Measurements from ENCODE around the gene SEMA3D. TPM values are rescaled to one million over a fixed set of nuclear protein-coding genes. Genes with fewer than 3 reads are reported as not detected.
A peak's percentile ranks its signal among the peaks of the same experiment; 100 is the strongest.

SEMA3D gene
- total RNA-seq, 1 donor from 2014 or later = 1.6 TPM

DNA sequence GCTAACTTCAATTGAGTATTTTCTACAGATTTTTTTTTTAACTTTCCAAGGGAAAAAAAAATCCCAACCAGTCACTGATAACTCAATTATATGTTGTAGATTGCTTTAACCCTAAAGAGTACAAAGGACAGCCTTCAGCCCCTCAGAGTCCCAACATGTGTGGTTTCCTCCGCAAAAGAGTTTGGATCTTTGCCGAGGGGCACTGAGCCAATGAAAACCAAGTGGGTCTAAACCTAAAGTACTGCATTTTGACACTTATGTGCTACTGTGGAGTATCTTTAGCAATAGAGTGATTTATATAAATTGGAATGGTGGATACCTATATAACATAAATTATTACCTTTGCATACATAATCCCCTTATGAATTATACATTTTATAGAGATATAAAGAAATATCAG lies 91.5 kb downstream of the SEMA3D start:
- ATAC-seq (no peak), DNase-seq (ENCODE audit: missing footprints) (peak; percentile 58)
- intact Hi-C loops (cut with DNase I) = no loop called here

DNA sequence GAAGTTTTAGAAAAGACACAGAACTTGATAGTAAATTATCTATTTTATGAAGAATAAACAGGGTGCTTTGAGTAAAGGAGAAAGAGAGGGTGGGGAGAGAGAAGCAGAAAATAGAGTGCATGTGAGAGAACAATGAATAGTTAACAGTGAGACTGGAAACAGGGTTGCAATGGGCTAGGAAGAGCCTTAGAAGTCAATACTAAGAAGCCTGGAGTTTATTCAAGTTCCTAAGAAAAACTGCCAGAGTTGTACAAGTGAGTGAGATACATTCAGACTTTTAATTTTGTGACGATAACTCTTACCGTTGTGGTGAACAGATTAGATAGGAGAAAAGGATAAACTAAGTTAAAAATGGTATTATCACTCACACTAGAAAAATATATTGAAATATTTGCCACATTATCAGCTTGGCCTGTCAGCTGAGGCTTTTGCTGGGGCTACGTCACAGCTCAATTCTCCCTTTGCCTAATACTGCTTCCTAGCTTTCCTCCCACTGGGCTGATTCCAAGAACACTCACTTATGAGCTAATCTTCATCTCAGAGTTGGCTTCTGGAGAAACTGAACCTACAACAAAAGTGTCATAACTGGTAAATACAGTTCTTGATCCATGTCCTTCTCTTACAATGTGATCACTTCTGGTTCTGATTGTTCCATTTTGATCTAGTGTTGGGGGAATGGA lies 92.7 kb downstream of the SEMA3D start:
- ATAC-seq (peak; percentile 93), DNase-seq (ENCODE audit: missing footprints) (no peak)
- intact Hi-C loops (cut with DNase I) = loop anchor here (1.0 kb wide), 1 partner anchor 17 kb away; no protein-coding TSS in a partner anchor

DNA sequence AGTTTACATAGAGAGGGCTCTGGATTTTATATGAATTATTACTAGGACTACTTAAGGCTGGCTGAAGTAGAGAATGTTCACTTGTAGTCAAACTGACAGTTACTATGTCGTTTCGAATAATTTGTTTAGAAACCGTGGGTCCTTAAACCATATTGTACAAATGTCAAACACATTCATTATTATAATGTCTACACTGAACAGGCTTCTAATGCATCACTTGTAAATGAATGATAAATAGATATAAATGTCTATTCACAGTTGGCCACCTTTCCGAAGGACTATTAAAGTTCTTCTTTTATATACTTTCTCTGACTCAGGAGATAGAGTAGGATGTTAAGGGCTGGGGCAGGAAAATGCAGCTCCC lies 95.3 kb downstream of the SEMA3D start:
- intact Hi-C loops (cut with DNase I) = no loop called here
- DNase-seq (ENCODE audit: missing footprints) (no peak), ATAC-seq (no peak)

DNA sequence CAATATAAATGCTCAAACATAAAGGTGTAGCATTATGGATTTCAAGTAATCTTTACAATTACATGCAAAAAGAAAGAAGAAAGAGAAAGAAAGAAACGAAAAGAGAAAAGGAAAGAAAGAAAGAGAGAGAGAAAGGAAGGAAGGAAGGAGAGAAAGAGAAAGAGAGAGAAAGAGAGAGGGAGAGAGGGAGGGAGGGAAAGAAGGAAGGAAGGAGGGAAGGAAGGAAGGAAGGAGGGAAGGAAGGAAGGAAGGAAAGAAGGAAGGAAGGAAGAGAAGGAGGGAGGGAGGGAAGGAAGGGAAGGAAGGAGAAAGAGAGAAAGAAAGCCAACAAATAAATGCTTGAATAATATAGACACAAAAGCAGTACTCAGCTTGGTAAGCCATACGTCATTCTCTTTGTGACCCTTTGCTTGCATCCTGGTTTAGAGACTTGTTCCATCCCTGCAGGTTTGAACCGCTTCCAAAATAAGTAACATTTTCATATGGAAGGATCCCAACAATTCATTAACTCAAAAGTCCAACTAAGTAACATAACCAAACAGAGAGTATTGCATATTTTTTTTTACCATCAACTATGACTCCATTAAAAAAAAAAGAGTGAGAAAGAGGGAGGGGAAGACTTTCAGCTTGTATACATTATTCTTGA lies 95.8 kb downstream of the SEMA3D start:
- ATAC-seq (no peak), DNase-seq (ENCODE audit: missing footprints) (no peak)
- intact Hi-C loops (cut with DNase I) = no loop called here

DNA sequence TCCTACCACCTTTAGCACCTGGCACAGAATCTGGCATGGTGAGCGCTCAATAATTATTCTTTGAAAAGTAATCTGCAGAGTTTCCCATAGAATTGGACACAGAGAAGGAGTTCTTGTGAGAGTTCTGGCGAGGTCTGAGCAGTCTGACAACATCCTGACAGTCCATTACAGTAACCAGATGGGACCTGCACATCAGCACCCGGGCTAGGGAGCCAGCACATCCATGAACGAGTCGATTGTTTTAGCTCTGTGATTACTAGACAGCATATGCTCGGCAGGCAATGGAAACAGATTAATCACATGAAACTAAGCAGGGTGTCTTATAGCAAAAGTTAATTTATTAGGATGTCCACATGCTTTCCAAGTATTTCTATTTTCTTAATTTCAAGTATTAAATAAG lies 96.7 kb downstream of the SEMA3D start:
- ATAC-seq = peak; percentile 91
- intact Hi-C loops (cut with DNase I) = no loop called here
- DNase-seq (ENCODE audit: missing footprints) = peak; percentile 50

DNA sequence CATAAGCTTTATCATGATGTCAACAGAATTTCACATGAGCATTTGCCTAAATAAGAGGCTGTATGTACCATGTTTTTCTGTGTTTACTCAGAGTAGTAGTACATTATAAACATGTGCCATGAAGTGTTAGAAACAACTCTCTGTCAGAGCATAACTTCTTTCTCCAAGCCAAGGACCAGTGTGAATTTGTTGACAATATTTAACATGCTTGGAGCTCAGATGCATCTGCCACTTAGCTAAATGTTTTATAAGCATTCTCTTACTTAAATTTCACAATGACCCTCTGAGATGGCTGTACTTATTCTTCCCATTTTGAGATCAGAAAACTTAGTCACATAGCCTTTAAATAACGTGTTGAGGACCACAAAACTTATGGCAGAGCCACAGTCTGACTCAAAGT lies 105.0 kb downstream of the SEMA3D start:
- intact Hi-C loops (cut with DNase I) = no loop called here
- no peak for ATAC-seq
- no peak for DNase-seq (ENCODE audit: missing footprints)

DNA sequence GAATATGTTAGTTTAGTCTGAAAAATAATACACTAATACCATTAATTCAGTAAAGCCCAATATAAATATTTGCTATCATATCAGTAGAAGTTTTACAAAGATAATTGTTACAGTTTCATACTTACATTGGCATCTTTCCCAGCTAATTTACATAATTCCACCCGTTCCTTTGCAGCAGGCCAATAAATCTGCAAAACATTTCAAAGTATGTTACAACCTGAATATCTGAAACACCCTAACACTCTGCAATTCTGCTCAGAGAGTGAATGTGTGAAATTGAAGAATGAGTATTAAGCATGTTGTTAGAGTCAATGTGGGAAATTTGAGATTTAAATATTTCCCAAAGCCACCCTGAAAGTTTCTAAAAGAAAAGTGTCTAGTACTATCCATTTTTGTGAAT lies 105.5 kb downstream of the SEMA3D start:
- ATAC-seq (no peak), DNase-seq (ENCODE audit: missing footprints) (no peak)
- intact Hi-C loops (cut with DNase I) = no loop called here

DNA sequence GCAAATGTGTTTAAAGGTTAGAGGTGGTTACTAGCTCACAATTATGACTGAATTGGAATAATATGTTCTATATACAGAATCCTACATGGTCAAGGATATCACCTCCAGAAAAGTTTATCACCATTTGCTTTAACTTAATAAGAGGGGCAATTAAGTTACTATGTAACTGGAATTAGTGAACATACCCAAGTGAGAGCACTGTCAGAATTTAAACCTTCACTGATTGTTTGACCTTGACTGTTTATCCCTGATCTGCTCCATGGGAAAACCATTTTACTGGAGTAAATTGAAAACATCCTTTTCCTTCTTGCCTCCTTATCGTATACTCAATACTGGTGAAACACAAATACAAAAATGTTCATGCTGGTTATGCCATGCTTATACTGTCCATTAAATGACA lies 107.4 kb downstream of the SEMA3D start:
- DNase-seq (ENCODE audit: missing footprints) (no peak), ATAC-seq (no peak)
- intact Hi-C loops (cut with DNase I) = no loop called here

DNA sequence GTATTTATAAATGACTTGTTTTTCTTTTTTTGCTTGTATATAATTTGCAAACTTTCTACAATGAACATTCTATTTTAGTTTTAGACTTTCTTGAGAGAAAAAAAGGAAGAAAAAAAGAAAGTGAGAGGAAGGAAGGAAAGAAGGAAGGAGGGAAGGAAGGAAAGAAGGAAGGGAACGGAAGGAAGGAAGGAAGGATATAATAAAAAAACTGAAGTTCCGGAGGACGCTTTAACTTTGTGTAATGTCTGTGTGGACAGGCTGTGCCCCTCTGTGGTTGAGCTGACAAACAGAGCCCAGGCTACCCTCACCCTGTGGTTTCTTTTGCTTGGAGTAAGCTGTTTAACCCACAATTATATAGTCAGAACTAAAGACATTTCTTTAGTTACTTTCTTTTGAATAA lies 108.7 kb downstream of the SEMA3D start:
- DNase-seq (ENCODE audit: missing footprints) (no peak), ATAC-seq (no peak)
- intact Hi-C loops (cut with DNase I) = no loop called here

DNA sequence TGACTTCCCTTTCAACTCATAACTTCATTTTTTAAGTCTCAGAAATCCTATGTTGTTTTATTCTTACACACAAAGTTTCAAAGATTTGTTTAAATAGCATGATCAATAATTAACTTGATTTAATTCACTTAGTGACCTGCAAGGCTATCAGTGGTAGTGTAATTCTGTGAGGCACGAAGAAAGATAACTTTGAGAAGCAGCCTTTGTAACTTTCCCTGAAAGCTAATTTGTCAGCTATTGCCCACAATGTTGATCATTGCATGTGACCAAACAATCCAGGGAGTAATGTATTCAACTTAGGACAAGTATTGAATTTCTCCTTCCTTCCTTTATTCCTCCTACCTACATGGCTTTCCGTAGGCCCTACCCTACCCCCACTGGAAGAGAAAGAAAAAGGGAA lies 111.0 kb downstream of the SEMA3D start:
- DNase-seq (ENCODE audit: missing footprints) (no peak), ATAC-seq (no peak)
- intact Hi-C loops (cut with DNase I) = no loop called here

DNA sequence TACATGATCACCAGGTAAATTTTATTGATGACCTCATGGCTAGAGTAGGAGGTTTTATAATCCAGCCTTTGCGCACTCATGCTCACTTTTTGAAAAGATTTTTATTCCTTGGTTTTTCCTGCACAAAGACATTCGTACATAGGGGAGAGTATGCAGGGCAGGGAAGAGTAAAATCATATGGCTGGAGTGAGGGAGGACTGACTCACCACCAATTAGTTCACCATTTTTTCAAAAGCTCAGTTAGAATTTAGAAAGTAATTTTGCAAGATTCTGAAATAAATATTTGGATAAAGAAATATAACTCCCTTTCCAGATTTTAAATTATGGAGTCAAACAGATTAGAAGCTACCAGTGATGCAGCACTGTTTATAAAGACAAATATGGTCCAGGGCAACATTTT lies 111.9 kb downstream of the SEMA3D start:
- ATAC-seq = no peak
- intact Hi-C loops (cut with DNase I) = no loop called here

DNA sequence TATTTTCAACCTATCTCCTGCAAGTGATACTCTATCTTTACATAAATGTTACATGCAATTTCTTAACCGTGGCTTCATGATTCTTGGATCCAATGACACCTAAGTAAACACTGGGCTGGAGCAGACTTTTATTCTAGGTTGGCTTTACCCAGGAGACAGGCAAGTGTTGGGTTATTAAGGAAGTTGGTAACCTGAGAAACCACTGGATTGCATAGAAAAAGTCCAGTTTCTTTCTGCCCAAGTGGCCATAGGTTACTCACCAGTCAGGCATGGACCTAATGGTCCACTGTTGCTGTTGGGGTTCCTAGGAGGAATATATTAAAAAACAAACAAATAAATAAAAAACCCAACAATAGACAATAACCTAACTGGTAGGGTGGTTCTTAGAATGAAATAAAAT lies 112.8 kb downstream of the SEMA3D start:
- intact Hi-C loops (cut with DNase I) = no loop called here
- ATAC-seq (no peak), DNase-seq (ENCODE audit: missing footprints) (no peak)

More for the DNA sequence above, 111.9 kb downstream of the SEMA3D start:
- no peak for DNase-seq (ENCODE audit: missing footprints)

DNA sequence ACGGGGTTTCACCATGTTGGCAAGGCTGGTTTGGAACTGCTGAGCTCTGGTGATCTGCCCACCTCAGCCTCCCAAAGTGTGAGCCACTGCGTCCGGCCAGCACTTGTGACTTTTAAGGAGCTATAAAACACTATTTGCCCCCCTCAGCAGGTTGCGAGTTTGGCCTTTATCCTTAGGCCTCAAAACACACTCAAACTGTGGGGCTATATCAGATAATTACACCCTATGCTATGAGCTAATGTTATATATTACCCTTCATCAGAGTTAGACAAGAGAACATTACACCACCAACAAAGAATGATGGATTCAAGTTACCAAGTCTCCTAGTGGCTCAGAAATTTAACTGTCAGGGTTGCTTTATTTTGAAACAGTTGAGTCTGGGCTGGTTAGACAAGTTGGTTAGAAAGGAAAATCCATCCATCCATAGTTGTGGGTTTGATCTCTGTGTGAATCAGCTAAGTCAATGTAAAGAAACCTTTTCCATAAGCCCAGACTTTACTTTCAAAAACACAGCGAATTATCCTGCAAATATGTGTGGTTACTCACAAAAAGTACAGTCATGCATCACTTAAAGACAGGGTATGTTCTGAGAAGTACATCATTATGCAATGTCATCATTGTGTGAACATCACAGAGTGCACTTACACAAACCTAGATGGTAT lies 115.8 kb downstream of the SEMA3D start:
- DNase-seq (ENCODE audit: missing footprints) (no peak), ATAC-seq (no peak)
- intact Hi-C loops (cut with DNase I) = no loop called here

DNA sequence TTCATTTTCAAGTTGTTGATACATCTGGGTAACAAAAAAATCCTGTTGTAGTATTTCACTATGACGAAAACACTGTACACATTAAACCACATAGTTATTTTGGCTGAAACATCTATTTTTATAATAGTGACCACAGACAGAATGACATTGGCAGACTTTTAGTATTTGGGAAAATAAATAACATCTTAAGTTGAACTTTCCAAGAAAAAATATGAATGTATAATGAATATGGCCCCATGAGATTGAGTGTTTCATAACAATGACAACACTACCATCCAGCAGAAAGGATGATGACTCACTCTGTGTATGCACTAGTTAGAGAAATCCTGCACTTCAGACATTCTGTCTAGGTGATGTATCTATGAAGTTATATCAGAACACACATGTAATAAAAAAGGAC lies 118.1 kb downstream of the SEMA3D start:
- DNase-seq (ENCODE audit: missing footprints) = no peak
- ATAC-seq = peak; percentile 70
- intact Hi-C loops (cut with DNase I) = no loop called here

DNA sequence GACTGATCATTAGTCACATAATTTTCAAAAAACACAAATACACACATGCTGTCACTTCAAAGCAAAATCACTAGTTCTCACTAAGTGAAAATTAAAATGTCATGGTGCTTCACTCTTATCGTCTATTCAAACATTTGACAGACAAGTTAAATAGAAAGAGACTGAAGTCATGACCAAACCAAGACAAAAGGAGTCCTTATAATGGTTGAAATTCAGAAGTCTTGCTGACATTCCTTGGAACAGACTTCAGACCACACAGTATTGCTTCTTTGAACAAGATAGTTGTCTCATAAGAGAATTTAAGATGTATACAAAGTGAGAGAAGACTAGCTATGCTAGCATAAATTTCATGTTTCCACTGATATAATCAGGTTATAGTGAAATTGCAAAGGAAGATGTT lies 119.5 kb downstream of the SEMA3D start:
- ATAC-seq = no peak
- intact Hi-C loops (cut with DNase I) = no loop called here
- DNase-seq (ENCODE audit: missing footprints) = no peak

DNA sequence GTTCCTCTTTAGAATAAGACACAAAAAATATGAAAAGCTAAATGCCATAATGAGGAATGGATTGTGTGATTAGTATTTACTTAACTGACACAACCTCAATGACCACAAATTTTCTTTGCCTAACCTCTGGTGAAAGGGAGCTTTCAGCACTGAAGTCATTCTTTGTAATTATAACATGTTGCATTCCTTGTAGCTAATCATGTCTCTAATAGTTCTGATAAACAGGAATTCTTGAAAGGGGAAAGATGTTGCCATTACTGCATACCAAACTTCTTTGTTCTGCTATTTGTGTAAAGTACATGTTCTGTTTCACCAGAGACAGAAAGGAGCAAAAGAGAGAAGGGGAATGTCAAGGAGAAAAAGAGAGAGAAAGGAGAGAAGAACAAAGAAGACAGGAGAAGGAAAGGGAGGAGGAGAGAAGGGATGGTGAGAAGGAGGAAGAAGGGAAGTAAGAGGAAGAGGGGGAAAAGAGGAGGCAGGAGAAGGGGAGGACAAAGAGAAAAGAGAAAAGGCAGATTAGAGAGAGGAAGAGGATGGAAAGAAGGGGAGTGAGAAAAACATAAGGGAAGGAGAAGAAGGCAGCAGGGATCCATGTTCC lies 120.9 kb downstream of the SEMA3D start:
- intact Hi-C loops (cut with DNase I) = no loop called here
- ATAC-seq (no peak), DNase-seq (ENCODE audit: missing footprints) (no peak)

DNA sequence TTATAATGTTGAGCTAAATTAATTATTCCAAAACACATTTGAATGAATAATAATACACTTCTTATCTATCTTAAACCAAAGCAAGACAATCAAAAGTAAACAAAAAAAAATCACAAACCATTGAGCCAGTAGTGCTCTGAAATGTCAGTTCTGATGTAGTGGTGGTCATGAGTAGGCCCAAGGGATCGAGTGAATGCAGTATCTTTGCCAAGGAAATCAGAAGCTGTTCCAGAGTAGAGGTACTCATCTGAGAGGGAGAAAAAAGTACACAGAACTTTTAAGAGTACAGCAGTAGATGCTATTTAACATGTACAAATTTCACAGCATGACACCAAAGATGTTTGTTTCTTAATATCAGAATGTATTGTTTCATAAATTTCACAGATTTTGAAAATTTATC lies 121.5 kb downstream of the SEMA3D start:
- DNase-seq (ENCODE audit: missing footprints) (no peak), ATAC-seq (peak; percentile 88)
- intact Hi-C loops (cut with DNase I) = no loop called here

DNA sequence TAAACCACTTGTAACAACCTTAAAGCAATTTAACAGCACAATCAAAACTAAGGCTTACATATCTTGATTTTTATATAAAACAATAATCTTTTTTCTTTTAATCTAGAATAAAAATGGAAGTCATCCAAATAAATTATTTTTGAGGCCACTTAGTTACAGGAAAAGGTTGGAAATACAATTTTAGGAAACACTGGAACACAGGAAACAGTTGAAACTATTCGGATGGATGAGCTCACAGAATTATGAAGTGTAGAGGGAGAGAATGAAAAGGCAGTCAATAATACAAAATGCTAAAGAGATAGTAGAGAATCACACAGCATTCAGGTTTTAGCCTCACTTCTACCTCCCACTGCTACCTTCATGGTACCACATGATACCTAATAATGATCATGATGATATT lies 124.2 kb downstream of the SEMA3D start:
- intact Hi-C loops (cut with DNase I) = no loop called here
- ATAC-seq (no peak), DNase-seq (ENCODE audit: missing footprints) (no peak)

DNA sequence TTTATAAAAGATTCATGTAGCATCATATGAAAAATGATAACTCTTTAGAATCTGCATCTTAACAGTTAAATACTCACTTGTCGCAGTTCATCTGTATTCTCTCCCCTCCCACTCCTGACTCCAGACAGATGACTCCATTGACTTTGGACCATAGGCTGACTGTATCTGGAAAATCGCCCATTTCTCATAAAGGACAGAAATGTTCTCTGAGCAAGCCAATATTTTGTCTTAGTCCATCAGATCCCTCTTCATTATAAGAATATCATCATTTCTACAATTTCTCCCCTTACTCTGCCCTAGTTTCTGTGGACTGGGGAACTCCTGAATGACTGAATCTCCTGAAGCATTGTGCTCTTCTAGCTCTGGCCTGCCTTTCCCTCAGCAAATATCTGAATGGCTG lies 125.4 kb downstream of the SEMA3D start:
- DNase-seq (ENCODE audit: missing footprints) = no peak

DNA sequence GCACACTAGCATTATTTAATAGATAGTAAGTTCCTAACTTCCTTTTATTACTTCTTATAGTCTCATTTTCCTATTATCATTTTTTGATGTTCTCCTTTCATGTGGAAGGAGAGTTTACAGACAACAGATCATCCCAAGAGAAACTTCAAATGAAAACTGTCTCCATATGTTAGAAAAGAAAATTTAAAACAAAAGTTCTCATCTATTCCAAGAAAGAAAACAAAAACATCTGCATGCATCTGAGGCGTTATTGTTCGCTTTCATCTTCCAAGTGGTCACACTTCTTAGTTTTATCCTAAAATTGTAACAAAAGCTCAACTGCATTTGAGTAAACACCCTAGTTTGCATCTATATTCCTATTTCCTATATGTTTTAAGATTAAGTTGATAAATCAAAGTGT lies 126.2 kb downstream of the SEMA3D start:
- intact Hi-C loops (cut with DNase I) = no loop called here
- DNase-seq (ENCODE audit: missing footprints) (no peak), ATAC-seq (no peak)

More for the DNA sequence above, 125.4 kb downstream of the SEMA3D start:
- no peak for ATAC-seq
- intact Hi-C loops (cut with DNase I) = no loop called here

All from Right ventricle myocardium inferior (tissue), 1 donor.